ENCODE measurements around the gene SPG7. TPM values are rescaled to one million over a fixed set of nuclear protein-coding genes. Genes with fewer than 3 reads are reported as not detected.
A peak's percentile ranks its signal among the peaks of the same experiment; 100 is the strongest.

Gene SPG7
- total RNA-seq, 1 experiment from 2014 or later, result 119 TPM

GRCh38 chr16:89505204-89506112 lies 2.7 kb upstream of the SPG7 start:
- Histone ChIP-seq H2BK15ac (ENCODE audit: low read depth, low read length) (no peak overlapping the region), H2BK20ac (ENCODE audit: low read depth, low read length, poor library complexity, severe bottlenecking) (no peak overlapping the region), H3K4ac (ENCODE audit: low read depth, low read length) (no peak overlapping the region), H3K4me1 (ENCODE audit: insufficient read depth, low read length) (no peaks in the 10 kb centered on the region), H3K27me3 (ENCODE audit: insufficient read depth, low read length) (no peaks in the 10 kb centered on the region), H3K18ac (ENCODE audit: insufficient read length, low read depth, low read length) (no peak overlapping the region), H3K56ac (ENCODE audit: insufficient read length, low read depth, low read length) (no peak overlapping the region), H3K27ac (ENCODE audit: insufficient read length, low read depth, low read length) (no peak overlapping the region), H3K23ac (ENCODE audit: insufficient read length, low read depth, low read length) (peak overlapping the region; percentile 37), H4K20me1 (ENCODE audit: control insufficient read depth, insufficient read depth, insufficient read length) (no peaks in the 10 kb centered on the region), H3K23me2 (ENCODE audit: insufficient read length, low read depth, low read length, poor library complexity, severe bottlenecking) (peaks cover 6% of the 10 kb centered on the region), H2AK5ac (ENCODE audit: insufficient read length, low read length) (no peak overlapping the region), H3T11ph (ENCODE audit: low read length) (no peak overlapping the region), H3K9ac (ENCODE audit: extremely low read depth, insufficient read length, low read length) (no peak overlapping the region), H3K79me1 (ENCODE audit: insufficient read depth, low read depth, low read length, poor library complexity, severe bottlenecking) (no peaks in the 10 kb centered on the region), H2BK12ac (ENCODE audit: insufficient read length, low read depth, low read length) (no peak overlapping the region), H3K14ac (ENCODE audit: insufficient read depth, low read length) (no peak overlapping the region), H2BK120ac (ENCODE audit: low read depth, low read length, poor library complexity, severe bottlenecking) (no peak overlapping the region), H3K9me3 (ENCODE audit: control insufficient read depth, low read depth, low read length) (no peaks in the 10 kb centered on the region), H4K5ac (ENCODE audit: insufficient read length, low read depth, low read length) (no peak overlapping the region), H3K4me2 (ENCODE audit: insufficient read depth, insufficient read length, low read length) (no peak overlapping the region), H4K91ac (ENCODE audit: insufficient read length, low read depth, low read length) (no peak overlapping the region), H4K8ac (replicated peaks; ENCODE audit: insufficient read length, low read depth, low read length) (no peak overlapping the region), H3K79me2 (ENCODE audit: insufficient read depth, low read length) (peaks cover 7% of the 10 kb centered on the region; the same call in 1 of the 2 replicates), H2AFZ (ENCODE audit: low read length) (no peak overlapping the region), H2BK5ac (ENCODE audit: insufficient read length, low read length) (no peak overlapping the region)
- Mint-ChIP-seq H3K36me3 (ENCODE audit: insufficient read depth in 1 of 3, low read depth in 3 of 3) (peaks cover 0 to 4% (median 4%) of the 10 kb centered on the region in 3 experiments; a peak in 5 of 7 replicates), H3K4me3 (peak overlapping the region in 1 of 2 experiments; percentile 45; a peak in 1 of 5 replicates), H3K4me1 (peaks cover 4 to 7% of the 10 kb centered on the region in 2 experiments; a peak in 2 of 4 replicates), H3K27me3 (ENCODE audit: low read depth) (peaks cover 16% of the 10 kb centered on the region), H3K9me3 (no peaks in the 10 kb centered on the region), H3K27ac (peak overlapping the region in 2 of 3 experiments; percentile 37 to 40; a peak in 1 of 7 replicates)
- TF ChIP-seq CTCF (conservative IDR thresholded peaks at IDR 0.05), result no peak
- DNase-seq, result no peak
- WGBS (ENCODE audit: extremely low coverage, insufficient read length, low lambda C conversion rate), result no CpG with 5 or more reads among the region's 20 CpGs
